Hematopoietic multipotent progenitor cell treated with erythropoietin and hydrocortisone succinate and interleukin-3 and kit ligand, for 8 days (in vitro differentiated cells): ENCODE results near the gene TBATA.

Experiments
- DNase-seq: peaks from one replicate; pipeline ENCODE4 v3.0.0-alpha.2; 2015

The TBATA gene

DNA sequence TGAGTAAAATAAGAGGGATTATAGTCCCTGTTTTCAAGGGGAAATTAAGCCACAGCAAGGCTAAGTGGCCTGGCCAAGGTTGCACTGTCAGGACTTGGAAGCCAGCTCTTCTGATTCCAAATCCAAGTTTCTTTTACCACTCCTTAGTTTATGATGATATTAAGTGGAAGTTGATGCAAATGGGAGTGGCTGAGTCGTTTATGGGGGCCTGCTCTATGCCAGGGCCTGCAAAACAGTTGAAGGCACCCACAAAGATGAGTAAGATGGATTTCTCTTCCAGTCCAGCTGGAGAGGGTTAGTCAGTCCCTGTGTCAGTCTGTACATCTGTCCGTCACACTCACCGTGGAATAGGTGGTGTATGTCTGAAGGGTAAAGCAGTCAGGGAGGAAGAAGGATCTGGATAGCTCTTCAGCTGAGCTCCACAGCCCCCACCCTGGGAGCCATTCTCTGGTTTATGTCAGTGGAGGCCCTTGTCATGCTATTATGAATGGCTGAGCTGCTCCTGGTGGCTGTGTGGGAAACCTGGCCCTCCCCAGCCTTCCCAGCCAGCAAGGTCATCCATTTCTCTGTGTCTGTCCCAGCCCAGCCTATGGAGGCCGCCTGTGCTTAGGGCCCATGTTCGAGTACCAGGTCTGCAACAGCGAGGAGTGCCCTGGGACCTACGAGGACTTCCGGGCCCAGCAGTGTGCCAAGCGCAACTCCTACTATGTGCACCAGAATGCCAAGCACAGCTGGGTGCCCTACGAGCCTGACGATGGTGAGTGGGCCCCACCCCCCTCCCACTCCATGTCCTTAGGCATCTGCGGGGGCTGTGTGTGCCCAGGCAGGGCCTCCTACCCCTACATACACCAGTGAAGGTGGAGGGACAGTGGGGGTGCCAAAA, 44.5 kb downstream of the TBATA start:
- no peak for DNase-seq

GRCh38 chr10:70738761-70739121, 46.4 kb downstream of the TBATA start:
- DNase-seq, result no peak

- peak; percentile 20 for DNase-seq
Measured at GRCh38 chr10:70738006-70738760, 47.0 kb downstream of the TBATA start.

GRCh38 chr10:70737250-70737649, 47.9 kb downstream of the TBATA start:
- no peak for DNase-seq

GRCh38 chr10:70736525-70736924, 48.7 kb downstream of the TBATA start:
- no peak for DNase-seq

DNA sequence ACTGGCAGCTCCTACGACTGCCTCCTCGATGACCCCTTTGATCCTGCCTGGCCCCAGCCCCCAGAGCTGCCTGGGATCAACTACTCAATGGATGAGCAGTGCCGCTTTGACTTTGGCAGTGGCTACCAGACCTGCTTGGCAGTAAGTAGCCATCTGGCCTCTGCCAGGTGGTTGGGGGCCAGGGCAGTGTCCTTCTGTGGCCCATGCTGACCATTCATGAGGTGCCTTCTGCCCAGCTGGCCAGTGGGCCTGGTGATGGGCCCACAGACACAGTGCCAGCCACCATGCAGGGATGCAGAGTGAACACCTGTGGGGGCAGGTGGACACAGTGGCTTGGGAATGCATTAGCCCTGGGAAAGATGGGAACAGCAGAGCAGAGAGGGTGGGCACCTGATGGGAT, 50.0 kb downstream of the TBATA start:
- DNase-seq, result no peak

DNA sequence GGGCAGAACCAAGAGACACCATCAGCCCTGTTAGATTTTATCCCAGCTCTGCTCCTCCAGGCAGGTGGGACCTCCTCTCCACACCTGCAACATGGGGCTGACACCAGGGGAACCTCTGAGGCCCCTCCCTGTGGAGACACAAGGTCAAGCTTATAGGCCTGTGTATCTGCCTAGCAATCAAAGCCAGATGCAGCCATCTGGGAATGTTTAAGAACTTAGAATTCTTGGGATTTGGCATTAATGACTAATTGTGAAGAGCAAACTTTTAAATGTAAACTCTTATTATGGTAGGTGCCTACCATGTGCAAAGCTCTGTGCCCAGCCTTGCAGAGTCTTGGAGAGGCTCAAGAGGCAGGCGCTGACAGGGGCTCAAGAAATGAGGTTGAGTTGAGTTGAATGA, 52.1 kb downstream of the TBATA start:
- DNase-seq, result no peak

DNA sequence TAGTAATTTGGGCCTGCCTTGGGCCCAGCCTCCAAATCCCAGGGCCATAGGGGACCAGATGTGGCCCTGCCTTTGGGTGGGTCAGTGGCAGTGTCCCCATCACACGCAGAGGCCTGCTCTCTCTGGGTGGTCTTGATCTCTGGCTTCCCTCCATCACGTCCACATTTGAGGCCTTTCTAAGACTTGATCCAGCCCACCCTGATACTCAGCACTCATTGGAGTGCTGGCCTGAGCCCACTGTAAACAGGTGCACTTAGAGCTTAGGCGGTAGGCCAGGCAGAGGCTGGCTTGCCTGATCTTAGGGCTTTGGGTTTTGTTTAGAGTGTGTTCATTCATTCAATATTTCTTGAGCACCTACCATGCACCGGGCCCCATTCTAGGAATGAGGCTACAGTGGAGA, 52.6 kb downstream of the TBATA start:
- no peak for DNase-seq

DNA sequence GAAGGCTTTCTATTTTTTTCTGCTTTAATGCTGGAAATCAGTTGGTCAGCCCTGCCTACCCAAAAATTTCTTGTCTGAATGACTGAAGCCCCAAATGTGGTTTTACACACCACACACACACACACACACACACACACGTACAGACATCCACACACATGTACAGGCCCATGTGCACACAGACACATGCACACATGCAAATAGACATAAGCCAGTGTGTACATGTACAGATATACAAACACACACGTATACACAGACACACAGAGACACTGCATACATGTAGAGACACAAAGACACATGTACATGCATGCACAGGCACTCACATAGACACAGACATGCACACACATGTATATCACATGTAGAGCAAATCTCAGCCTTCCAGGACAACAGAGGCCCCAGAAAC, 54.2 kb downstream of the TBATA start:
- DNase-seq, result no peak

- DNase-seq, result no peak
Measured at GRCh38 chr10:70729763-70730357, 55.3 kb downstream of the TBATA start.

- no peak for DNase-seq
Measured at GRCh38 chr10:70728328-70728727, 56.8 kb downstream of the TBATA start.

DNA sequence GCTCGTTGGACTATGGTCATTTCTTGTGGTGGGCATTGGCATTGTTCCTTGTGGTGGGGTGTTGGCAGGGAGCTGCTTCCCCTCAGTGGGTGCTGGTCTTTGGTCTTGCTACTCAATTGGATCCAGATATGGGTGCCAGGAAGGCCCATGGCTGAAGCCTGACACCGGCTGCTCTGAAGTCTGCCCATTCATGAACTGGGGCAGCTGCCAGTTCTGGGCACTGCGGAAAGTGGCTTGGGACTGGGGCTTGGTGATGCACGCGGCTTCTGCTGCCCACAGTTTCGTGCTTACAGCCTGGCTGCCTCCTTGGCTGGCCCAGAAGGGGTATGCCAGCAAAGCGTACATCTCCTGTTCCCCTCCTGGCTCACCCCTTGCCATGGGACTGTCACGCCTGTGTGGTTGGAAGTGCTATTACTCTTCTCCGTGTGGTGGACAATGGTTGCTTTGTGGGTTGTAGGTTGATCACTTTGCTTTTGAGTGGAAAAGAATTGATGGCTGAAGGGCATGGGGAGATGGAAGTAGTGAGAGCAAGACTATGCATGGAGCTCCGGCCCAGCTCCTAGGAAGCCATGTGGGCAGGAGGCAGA, 58.2 kb downstream of the TBATA start:
- DNase-seq, result no peak

DNA sequence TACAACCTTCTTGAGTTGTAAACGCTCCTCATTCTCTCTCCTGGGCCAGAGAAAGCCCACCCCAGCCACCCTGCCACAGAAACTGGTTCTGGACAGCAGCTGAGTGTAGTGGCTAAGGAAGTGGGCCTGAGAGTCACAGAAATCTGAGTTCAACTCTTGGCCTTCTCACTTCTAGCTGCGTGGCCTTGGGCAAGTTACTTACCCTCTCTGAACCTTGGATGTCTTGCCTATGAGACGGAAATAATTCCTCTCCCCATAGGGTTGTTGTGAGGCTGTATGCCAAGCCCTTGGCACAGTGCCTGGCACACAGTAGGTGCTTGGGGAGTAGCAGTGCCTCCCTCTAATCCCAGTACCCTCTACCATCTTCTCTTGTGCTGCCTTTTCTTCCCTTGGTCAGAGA, 61.4 kb downstream of the TBATA start:
- DNase-seq, result no peak

GRCh38 chr10:70722820-70723424, 62.3 kb downstream of the TBATA start:
- no peak for DNase-seq
